WTC11 (cell line): Measurements from ENCODE around the gene SLC35F5. TPM values are rescaled to one million over a fixed set of nuclear protein-coding genes. Genes with fewer than 3 reads are reported as not detected.
"Not testable (repeated sequence)": the region's sequence is repeated elsewhere in the genome, so short reads cannot be mapped to it uniquely, and the experiment has no call there.

Experiments used
- ATAC-seq: fragments of 200-7000 bp; cut with Tn5 transposase; 2 replicates; pipeline ENCODE4 v1.10.0; 2021; ENCODE audit warnings: mild to moderate bottlenecking, moderate library complexity
- CTCF ChIA-PET: fragments of 300-600 bp; sonication (Branson Sonifier 250); formaldehyde crosslinking; loops from one replicate; lab custom pipeline; 2021; ENCODE audit warnings: antibody characterized with exemption; lab: Charles Lee
- POLR2A ChIA-PET: fragments of 350-600 bp; sonication (Branson Sonifier 250); formaldehyde crosslinking; loops from one replicate; lab custom pipeline; 2021; ENCODE audit warnings: antibody characterized with exemption; lab: Charles Lee
- DNase-seq: peaks from one replicate; pipeline ENCODE4 v3.0.0; 2021; ENCODE audit warnings: low spot score
- H3K27ac Mint-ChIP-seq: 2 replicates; pipeline ENCODE4 v1.8.0; 2021; ENCODE audit warnings: mixed read lengths
- H3K27me3 Mint-ChIP-seq: 2 replicates; pipeline ENCODE4 v1.8.0; 2021; ENCODE audit warnings: low read depth, mild to moderate bottlenecking, moderate library complexity, mixed read lengths
- H3K36me3 Mint-ChIP-seq: 2 replicates; pipeline ENCODE4 v1.8.0; 2021; ENCODE audit warnings: mixed read lengths
- H3K4me1 Mint-ChIP-seq: 2 replicates; pipeline ENCODE4 v1.8.0; 2022; ENCODE audit warnings: mixed read lengths
- H3K4me3 Mint-ChIP-seq: 2 replicates; pipeline ENCODE4 v1.8.0; 2021; ENCODE audit warnings: mild to moderate bottlenecking, moderate library complexity, mixed read lengths
- H3K9me3 Mint-ChIP-seq: 2 replicates; pipeline ENCODE4 v1.8.0; 2021; ENCODE audit warnings: mixed read lengths
- CREB1 ChIP-seq: sonication (generic); formaldehyde crosslinking; IDR thresholded peaks from 2 replicates; pipeline ENCODE4 v1.8.0; 2023; ENCODE audit warnings: mild to moderate bottlenecking, missing genetic modification reagents
- ELF4 ChIP-seq: sonication (generic); formaldehyde crosslinking; IDR thresholded peaks from 2 replicates; pipeline ENCODE4 v1.8.1; 2022; ENCODE audit warnings: low read depth, mild to moderate bottlenecking, moderate library complexity, missing genetic modification reagents
- ETV6 ChIP-seq: sonication (generic); formaldehyde crosslinking; IDR thresholded peaks from 2 replicates; pipeline ENCODE4 v1.8.1; 2022; ENCODE audit warnings: mild to moderate bottlenecking, missing genetic modification reagents
- FOXJ3 ChIP-seq: sonication (generic); formaldehyde crosslinking; IDR thresholded peaks from 2 replicates; pipeline ENCODE4 v1.9.0; 2021; ENCODE audit warnings: missing genetic modification reagents, mild to moderate bottlenecking, borderline replicate concordance
- GRHL2 ChIP-seq: fragments of 250-450 bp; sonication (Bioruptor Pico); IDR thresholded peaks from 2 replicates; pipeline ENCODE4 v1.8.0; 2022; ENCODE audit warnings: mild to moderate bottlenecking, moderate library complexity; ENCODE audit not compliant: insufficient replicate concordance, severe bottlenecking
- GTF2I ChIP-seq: fragments of 250-450 bp; sonication (Bioruptor Pico); conservative IDR thresholded peaks from 2 replicates; pipeline ENCODE4 v1.4.0; 2021; ENCODE audit warnings: mild to moderate bottlenecking
- JUN ChIP-seq: sonication (generic); formaldehyde crosslinking; IDR thresholded peaks from 2 replicates; pipeline ENCODE4 v1.8.0; 2023; ENCODE audit warnings: mild to moderate bottlenecking, missing genetic modification reagents
- MXD4 ChIP-seq: fragments of 250-450 bp; sonication (Bioruptor Pico); IDR thresholded peaks from 2 replicates; pipeline ENCODE4 v1.8.0; 2021; ENCODE audit warnings: mild to moderate bottlenecking, moderate library complexity, borderline replicate concordance
- MYBL2 ChIP-seq: sonication (generic); formaldehyde crosslinking; IDR thresholded peaks from 2 replicates; pipeline ENCODE4 v1.8.1; 2023; ENCODE audit warnings: mild to moderate bottlenecking, moderate library complexity, missing genetic modification reagents
- NFATC4 ChIP-seq: fragments of 250-450 bp; sonication (Bioruptor Pico); IDR thresholded peaks from 2 replicates; pipeline ENCODE4 v1.9.0; 2021; ENCODE audit warnings: mild to moderate bottlenecking
- NFE2L1 ChIP-seq: sonication (generic); formaldehyde crosslinking; IDR thresholded peaks from 2 replicates; pipeline ENCODE4 v1.8.1; 2023; ENCODE audit warnings: missing genetic modification reagents
- NR2C2 ChIP-seq: sonication (generic); formaldehyde crosslinking; IDR thresholded peaks from 2 replicates; pipeline ENCODE4 v1.8.0; 2022; ENCODE audit warnings: mild to moderate bottlenecking, missing genetic modification reagents
- NR3C1 ChIP-seq: sonication (generic); formaldehyde crosslinking; conservative IDR thresholded peaks from 2 replicates; pipeline ENCODE4 v1.8.1; 2023; ENCODE audit warnings: low read depth, mild to moderate bottlenecking, missing genetic modification reagents
- OVOL2 ChIP-seq: fragments of 250-450 bp; sonication (Bioruptor Pico); IDR thresholded peaks from 2 replicates; pipeline ENCODE4 v1.9.0; 2021; ENCODE audit warnings: mild to moderate bottlenecking, borderline replicate concordance
- PRRX2 ChIP-seq: fragments of 250-450 bp; sonication (Bioruptor Pico); IDR thresholded peaks from 2 replicates; pipeline ENCODE4 v1.8.0; 2021; ENCODE audit warnings: mild to moderate bottlenecking
- TEAD4 ChIP-seq: sonication (generic); formaldehyde crosslinking; IDR thresholded peaks from 2 replicates; pipeline ENCODE4 v1.8.0; 2022; ENCODE audit warnings: mild to moderate bottlenecking, missing genetic modification reagents
- ZBTB21 ChIP-seq: sonication (generic); formaldehyde crosslinking; IDR thresholded peaks from 2 replicates; pipeline ENCODE4 v1.8.1; 2023; ENCODE audit warnings: mild to moderate bottlenecking, missing genetic modification reagents, borderline replicate concordance
- ZNF138 ChIP-seq: sonication (generic); formaldehyde crosslinking; conservative IDR thresholded peaks from 2 replicates; pipeline ENCODE4 v1.8.1; 2022; ENCODE audit warnings: mild to moderate bottlenecking, moderate library complexity, missing genetic modification reagents
- ZNF219 ChIP-seq: sonication (generic); formaldehyde crosslinking; IDR thresholded peaks from 2 replicates; pipeline ENCODE4 v1.8.0; 2023; ENCODE audit warnings: missing genetic modification reagents, mild to moderate bottlenecking, borderline replicate concordance
- ZNF423 ChIP-seq: fragments of 250-450 bp; sonication (Bioruptor Pico); IDR thresholded peaks from 2 replicates; pipeline ENCODE4 v2.1.2; 2022; ENCODE audit warnings: mild to moderate bottlenecking, moderate library complexity
- total RNA-seq: library from RNA; stranded (reverse); gene quantifications from 3 replicates; pipeline ENCODE4 v1.2.3, GENCODE V29; 2021
- TF ChIP-seq, protein P1 (sequence below): sonication (generic); formaldehyde crosslinking; IDR thresholded peaks from 2 replicates; pipeline ENCODE4 v1.8.0; 2022; ENCODE audit warnings: missing genetic modification reagents
- TF ChIP-seq, protein P2 (sequence below): sonication (generic); formaldehyde crosslinking; IDR thresholded peaks from 2 replicates; pipeline ENCODE4 v1.8.0; 2022; ENCODE audit warnings: mild to moderate bottlenecking, missing genetic modification reagents
- TF ChIP-seq, protein P3 (sequence below): sonication (generic); formaldehyde crosslinking; IDR thresholded peaks from 2 replicates; pipeline ENCODE4 v1.8.1; 2022; ENCODE audit warnings: mild to moderate bottlenecking, moderate library complexity, missing genetic modification reagents
- TF ChIP-seq, protein P4 (sequence below): fragments of 250-450 bp; sonication (Bioruptor Pico); IDR thresholded peaks from 2 replicates; pipeline ENCODE4 v1.8.0; 2021; ENCODE audit warnings: mild to moderate bottlenecking
- TF ChIP-seq, protein P5 (sequence below): sonication (generic); formaldehyde crosslinking; IDR thresholded peaks from 2 replicates; pipeline ENCODE4 v1.8.0; 2023; ENCODE audit warnings: missing genetic modification reagents

Gene SLC35F5
- total RNA-seq, 1 experiment from 2014 or later = 20.3 TPM

DNA sequence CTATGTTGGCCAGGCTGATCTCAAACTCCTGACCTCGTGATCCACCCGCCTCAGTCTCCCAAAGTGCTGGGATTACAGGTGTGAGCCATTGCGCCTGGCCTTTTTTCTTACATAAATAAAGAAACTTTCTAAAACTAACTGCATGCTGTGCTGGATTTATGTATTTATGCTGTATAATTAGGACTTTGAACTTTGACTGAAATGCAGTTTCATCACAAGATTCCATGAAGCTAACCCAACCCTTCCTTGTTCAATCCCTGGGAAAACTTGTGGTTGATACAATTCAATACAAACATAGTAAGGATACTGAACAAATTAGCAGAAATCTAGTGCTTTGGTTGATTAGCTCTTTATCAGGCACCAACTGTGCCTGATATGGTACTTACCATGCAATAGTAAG is 20.9 kb upstream of the SLC35F5 start:
- no peak for DNase-seq
- no peak for ATAC-seq
- ChIA-PET CTCF (no interaction called here), POLR2A (no interaction called here)
- no peaks in the 10 kb centered on the region for H3K9me3 Mint-ChIP-seq
- H3K27ac Mint-ChIP-seq = no peak overlapping the region
- TF ChIP-seq CREB1 (CRISPR knock-in tag) (no peak), PRRX2 (no peak), NFE2L1 (no peak), NR2C2 (CRISPR knock-in tag) (no peak), ZBTB21 (no peak), ELF4 (no peak), GTF2I (CRISPR knock-in tag) (no peak), MXD4 (CRISPR knock-in tag) (no peak), OVOL2 (CRISPR knock-in tag) (no peak), NFATC4 (CRISPR knock-in tag) (no peak), ZNF423 (no peak), ETV6 (CRISPR knock-in tag) (no peak), FOXJ3 (CRISPR knock-in tag) (no peak)
- TF ChIP-seq, protein P1, sequence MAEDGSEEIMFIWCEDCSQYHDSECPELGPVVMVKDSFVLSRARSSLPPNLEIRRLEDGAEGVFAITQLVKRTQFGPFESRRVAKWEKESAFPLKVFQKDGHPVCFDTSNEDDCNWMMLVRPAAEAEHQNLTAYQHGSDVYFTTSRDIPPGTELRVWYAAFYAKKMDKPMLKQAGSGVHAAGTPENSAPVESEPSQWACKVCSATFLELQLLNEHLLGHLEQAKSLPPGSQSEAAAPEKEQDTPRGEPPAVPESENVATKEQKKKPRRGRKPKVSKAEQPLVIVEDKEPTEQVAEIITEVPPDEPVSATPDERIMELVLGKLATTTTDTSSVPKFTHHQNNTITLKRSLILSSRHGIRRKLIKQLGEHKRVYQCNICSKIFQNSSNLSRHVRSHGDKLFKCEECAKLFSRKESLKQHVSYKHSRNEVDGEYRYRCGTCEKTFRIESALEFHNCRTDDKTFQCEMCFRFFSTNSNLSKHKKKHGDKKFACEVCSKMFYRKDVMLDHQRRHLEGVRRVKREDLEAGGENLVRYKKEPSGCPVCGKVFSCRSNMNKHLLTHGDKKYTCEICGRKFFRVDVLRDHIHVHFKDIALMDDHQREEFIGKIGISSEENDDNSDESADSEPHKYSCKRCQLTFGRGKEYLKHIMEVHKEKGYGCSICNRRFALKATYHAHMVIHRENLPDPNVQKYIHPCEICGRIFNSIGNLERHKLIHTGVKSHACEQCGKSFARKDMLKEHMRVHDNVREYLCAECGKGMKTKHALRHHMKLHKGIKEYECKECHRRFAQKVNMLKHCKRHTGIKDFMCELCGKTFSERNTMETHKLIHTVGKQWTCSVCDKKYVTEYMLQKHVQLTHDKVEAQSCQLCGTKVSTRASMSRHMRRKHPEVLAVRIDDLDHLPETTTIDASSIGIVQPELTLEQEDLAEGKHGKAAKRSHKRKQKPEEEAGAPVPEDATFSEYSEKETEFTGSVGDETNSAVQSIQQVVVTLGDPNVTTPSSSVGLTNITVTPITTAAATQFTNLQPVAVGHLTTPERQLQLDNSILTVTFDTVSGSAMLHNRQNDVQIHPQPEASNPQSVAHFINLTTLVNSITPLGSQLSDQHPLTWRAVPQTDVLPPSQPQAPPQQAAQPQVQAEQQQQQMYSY (CRISPR knock-in tag) = no peak
- TF ChIP-seq, protein P2, sequence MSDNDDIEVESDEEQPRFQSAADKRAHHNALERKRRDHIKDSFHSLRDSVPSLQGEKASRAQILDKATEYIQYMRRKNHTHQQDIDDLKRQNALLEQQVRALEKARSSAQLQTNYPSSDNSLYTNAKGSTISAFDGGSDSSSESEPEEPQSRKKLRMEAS (CRISPR knock-in tag) = no peak
- TF ChIP-seq, all 79 proteins: peak for 0
- no peaks in the 10 kb centered on the region for H3K4me1 Mint-ChIP-seq
- H3K36me3 Mint-ChIP-seq = no peaks in the 10 kb centered on the region
- no peak overlapping the region for H3K4me3 Mint-ChIP-seq
- H3K27me3 Mint-ChIP-seq = peaks cover 3% of the 10 kb centered on the region; the same call in 1 of the 2 replicates

DNA sequence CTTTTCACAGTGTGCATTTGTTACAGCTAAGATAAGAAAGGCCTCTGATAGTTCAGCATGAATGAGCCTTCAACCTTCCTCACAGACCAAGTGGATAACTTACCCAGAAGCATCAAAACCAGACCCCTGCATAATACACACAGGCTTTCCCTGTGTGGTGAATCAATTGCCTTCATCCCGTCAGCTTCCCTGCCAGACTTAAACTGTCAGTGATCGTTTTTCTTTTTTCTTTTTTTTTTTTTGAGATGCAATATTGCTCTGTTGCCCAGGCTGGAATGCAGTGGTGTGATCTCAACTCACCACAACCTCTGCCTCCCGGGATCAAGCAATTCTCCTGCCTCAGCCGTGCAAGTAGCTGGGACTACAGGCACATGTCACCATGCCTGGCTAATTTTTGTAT is 20.5 kb upstream of the SLC35F5 start:
- DNase-seq (no peak), ATAC-seq (no peak)
- no peaks in the 10 kb centered on the region for H3K4me1 Mint-ChIP-seq
- ChIA-PET CTCF (no interaction called here), POLR2A (no interaction called here)
- H3K4me3 Mint-ChIP-seq = no peak overlapping the region
- H3K36me3 Mint-ChIP-seq = no peaks in the 10 kb centered on the region
- H3K9me3 Mint-ChIP-seq = peaks cover 1% of the 10 kb centered on the region
- no peak for TF ChIP-seq FOXJ3 (CRISPR knock-in tag)
- no peak for TF ChIP-seq GRHL2 (CRISPR knock-in tag)
- TF ChIP-seq, protein P3, sequence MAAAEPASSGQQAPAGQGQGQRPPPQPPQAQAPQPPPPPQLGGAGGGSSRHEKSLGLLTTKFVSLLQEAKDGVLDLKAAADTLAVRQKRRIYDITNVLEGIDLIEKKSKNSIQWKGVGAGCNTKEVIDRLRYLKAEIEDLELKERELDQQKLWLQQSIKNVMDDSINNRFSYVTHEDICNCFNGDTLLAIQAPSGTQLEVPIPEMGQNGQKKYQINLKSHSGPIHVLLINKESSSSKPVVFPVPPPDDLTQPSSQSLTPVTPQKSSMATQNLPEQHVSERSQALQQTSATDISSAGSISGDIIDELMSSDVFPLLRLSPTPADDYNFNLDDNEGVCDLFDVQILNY (CRISPR knock-in tag) = no peak
- no peak for TF ChIP-seq TEAD4 (CRISPR knock-in tag)
- no peak for TF ChIP-seq JUN (CRISPR knock-in tag)
- TF ChIP-seq, protein P4, sequence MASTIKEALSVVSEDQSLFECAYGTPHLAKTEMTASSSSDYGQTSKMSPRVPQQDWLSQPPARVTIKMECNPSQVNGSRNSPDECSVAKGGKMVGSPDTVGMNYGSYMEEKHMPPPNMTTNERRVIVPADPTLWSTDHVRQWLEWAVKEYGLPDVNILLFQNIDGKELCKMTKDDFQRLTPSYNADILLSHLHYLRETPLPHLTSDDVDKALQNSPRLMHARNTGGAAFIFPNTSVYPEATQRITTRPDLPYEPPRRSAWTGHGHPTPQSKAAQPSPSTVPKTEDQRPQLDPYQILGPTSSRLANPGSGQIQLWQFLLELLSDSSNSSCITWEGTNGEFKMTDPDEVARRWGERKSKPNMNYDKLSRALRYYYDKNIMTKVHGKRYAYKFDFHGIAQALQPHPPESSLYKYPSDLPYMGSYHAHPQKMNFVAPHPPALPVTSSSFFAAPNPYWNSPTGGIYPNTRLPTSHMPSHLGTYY (CRISPR knock-in tag) = no peak
- no peak for TF ChIP-seq NR3C1 (CRISPR knock-in tag)
- TF ChIP-seq MYBL2 (CRISPR knock-in tag) = no peak
- TF ChIP-seq, protein P5, sequence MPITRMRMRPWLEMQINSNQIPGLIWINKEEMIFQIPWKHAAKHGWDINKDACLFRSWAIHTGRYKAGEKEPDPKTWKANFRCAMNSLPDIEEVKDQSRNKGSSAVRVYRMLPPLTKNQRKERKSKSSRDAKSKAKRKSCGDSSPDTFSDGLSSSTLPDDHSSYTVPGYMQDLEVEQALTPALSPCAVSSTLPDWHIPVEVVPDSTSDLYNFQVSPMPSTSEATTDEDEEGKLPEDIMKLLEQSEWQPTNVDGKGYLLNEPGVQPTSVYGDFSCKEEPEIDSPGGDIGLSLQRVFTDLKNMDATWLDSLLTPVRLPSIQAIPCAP (CRISPR knock-in tag) = no peak
- TF ChIP-seq, protein P1 (CRISPR knock-in tag) = no peak
- TF ChIP-seq PRRX2 = no peak
- TF ChIP-seq ZNF219 = no peak
- TF ChIP-seq ZNF138 (CRISPR knock-in tag) = no peak
- no peak overlapping the region for H3K27ac Mint-ChIP-seq
- H3K27me3 Mint-ChIP-seq = peaks cover 3% of the 10 kb centered on the region; the same call in 1 of the 2 replicates

DNA sequence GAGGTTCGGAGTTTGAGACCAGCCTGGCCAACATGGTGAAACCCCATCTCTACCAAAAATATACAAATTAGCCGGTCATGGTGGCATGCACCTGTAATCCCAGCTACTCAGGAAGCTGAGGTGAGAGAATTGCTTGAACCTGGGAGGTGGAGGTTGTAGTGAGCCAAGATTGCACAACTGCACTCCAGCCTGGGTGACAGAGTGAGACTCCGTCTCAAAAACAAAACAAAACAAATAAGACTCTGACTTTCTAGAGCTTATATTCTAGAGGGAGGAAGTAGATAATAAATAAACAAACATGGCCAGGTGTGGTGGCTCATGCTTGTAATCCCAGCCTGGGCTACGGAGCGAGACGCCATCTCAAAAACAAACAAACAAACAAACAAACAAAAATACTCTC is 18.2 kb upstream of the SLC35F5 start:
- H3K27ac Mint-ChIP-seq, H3K4me3 Mint-ChIP-seq, ATAC-seq, H3K4me1 Mint-ChIP-seq, POLR2A ChIA-PET, CTCF ChIA-PET, H3K27me3 Mint-ChIP-seq, H3K36me3 Mint-ChIP-seq, H3K9me3 Mint-ChIP-seq, DNase-seq: not testable (repeated sequence)
